Osteocyte (in vitro differentiated cells): ENCODE data around the gene MRTO4. TPM values are rescaled to one million over a fixed set of nuclear protein-coding genes. Genes with fewer than 3 reads are reported as not detected.
"Not testable (repeated sequence)": the region's sequence is repeated elsewhere in the genome, so short reads cannot be mapped to it uniquely, and the experiment has no call there.

Experiments used
- DNase-seq: peaks from one replicate; pipeline ENCODE4 v3.0.0; 2021; ENCODE audit warnings: mixed read lengths; ENCODE audit not compliant: unreplicated experiment; ENCODE audit errors: extremely low spot score
- H3K27ac Mint-ChIP-seq: one replicate; pipeline ENCODE4 v1.8.0; 2021; ENCODE audit warnings: mild to moderate bottlenecking, mixed read lengths; ENCODE audit not compliant: unreplicated experiment
- H3K27me3 Mint-ChIP-seq: one replicate; pipeline ENCODE4 v1.8.0; 2021; ENCODE audit warnings: mixed read lengths; ENCODE audit not compliant: unreplicated experiment
- H3K36me3 Mint-ChIP-seq: one replicate; pipeline ENCODE4 v1.8.0; 2021; ENCODE audit warnings: mixed read lengths; ENCODE audit not compliant: unreplicated experiment
- H3K4me1 Mint-ChIP-seq: one replicate; pipeline ENCODE4 v1.8.0; 2021; ENCODE audit warnings: mixed read lengths; ENCODE audit not compliant: unreplicated experiment
- H3K4me3 Mint-ChIP-seq: one replicate; pipeline ENCODE4 v1.8.0; 2021; ENCODE audit warnings: mild to moderate bottlenecking, moderate library complexity, mixed read lengths; ENCODE audit not compliant: unreplicated experiment
- H3K9me3 Mint-ChIP-seq: one replicate; pipeline ENCODE4 v1.8.0; 2021; ENCODE audit warnings: mixed read lengths; ENCODE audit not compliant: unreplicated experiment
- CTCF ChIP-seq: fragments of 200-600 bp; sonication (generic); IDR thresholded peaks from 2 replicates; pipeline ENCODE4 v1.5.0; 2021; ENCODE audit warnings: antibody characterized with exemption, mild to moderate bottlenecking, moderate library complexity
- total RNA-seq: library from RNA; stranded (reverse); gene quantifications from 2 replicates; pipeline ENCODE4 v1.2.1, GENCODE V29; 2021

The MRTO4 gene
- total RNA-seq, 1 donor from 2014 or later: 22.4 TPM

- no peak overlapping the region for H3K27ac Mint-ChIP-seq
- no peaks in the 10 kb centered on the region for H3K9me3 Mint-ChIP-seq
- no peak for TF ChIP-seq CTCF
- H3K4me3 Mint-ChIP-seq: no peak overlapping the region
- no peaks in the 10 kb centered on the region for H3K4me1 Mint-ChIP-seq
- no peak for DNase-seq
- H3K36me3 Mint-ChIP-seq: peaks cover 9% of the 10 kb centered on the region
- no peaks in the 10 kb centered on the region for H3K27me3 Mint-ChIP-seq
Measured at GRCh38 chr1:19268445-19268844, 16.8 kb downstream of the MRTO4 start.

GRCh38 chr1:19269427-19270342 is 18.1 kb downstream of the MRTO4 start:
- H3K4me3 Mint-ChIP-seq, H3K27me3 Mint-ChIP-seq, H3K27ac Mint-ChIP-seq, H3K9me3 Mint-ChIP-seq, H3K4me1 Mint-ChIP-seq, DNase-seq: not testable (repeated sequence)
- H3K36me3 Mint-ChIP-seq: peaks cover 11% of the 10 kb centered on the region

GRCh38 chr1:19270343-19270730 is 18.7 kb downstream of the MRTO4 start:
- peaks cover 11% of the 10 kb centered on the region for H3K36me3 Mint-ChIP-seq
- not testable (repeated sequence) for H3K27me3 Mint-ChIP-seq, H3K9me3 Mint-ChIP-seq, DNase-seq, H3K4me3 Mint-ChIP-seq, H3K4me1 Mint-ChIP-seq, H3K27ac Mint-ChIP-seq

- Mint-ChIP-seq H3K27me3 (no peaks in the 10 kb centered on the region), H3K4me3 (no peak overlapping the region), H3K27ac (no peak overlapping the region), H3K36me3 (peaks cover 8% of the 10 kb centered on the region), H3K4me1 (no peaks in the 10 kb centered on the region), H3K9me3 (no peaks in the 10 kb centered on the region)
- no peak for DNase-seq
- TF ChIP-seq CTCF: no peak
Measured at GRCh38 chr1:19272064-19272463, 20.5 kb downstream of the MRTO4 start.

GRCh38 chr1:19273106-19273843 is 21.7 kb downstream of the MRTO4 start:
- H3K36me3 Mint-ChIP-seq: peaks cover 7% of the 10 kb centered on the region
- no peak overlapping the region for H3K4me3 Mint-ChIP-seq
- no peaks in the 10 kb centered on the region for H3K9me3 Mint-ChIP-seq
- H3K27ac Mint-ChIP-seq: no peak overlapping the region
- DNase-seq: no peak
- H3K27me3 Mint-ChIP-seq: no peaks in the 10 kb centered on the region
- no peaks in the 10 kb centered on the region for H3K4me1 Mint-ChIP-seq
- TF ChIP-seq CTCF: no peak

GRCh38 chr1:19273844-19274531 is 22.4 kb downstream of the MRTO4 start:
- DNase-seq, H3K27me3 Mint-ChIP-seq, H3K36me3 Mint-ChIP-seq, H3K27ac Mint-ChIP-seq, H3K4me3 Mint-ChIP-seq, H3K4me1 Mint-ChIP-seq, H3K9me3 Mint-ChIP-seq: not testable (repeated sequence)
